HL-60/S4 (cell line): ENCODE measurements around the gene RHOBTB1.
"Not testable (repeated sequence)": the region's sequence is repeated elsewhere in the genome, so short reads cannot be mapped to it uniquely, and the experiment has no call there.

ENCODE experiments used
- in situ Hi-C: fragments of 300-500 bp; cut with MboI; formaldehyde crosslinking; loops from 2 replicates; pipeline ENCODE4 v1.14.3; 2022; ENCODE audit warnings: low sequenced_read_pairs

RHOBTB1 gene

GRCh38 chr10:60871215-60871614 is 72.8 kb downstream of the RHOBTB1 start:
- in situ Hi-C loops = no loop called here

GRCh38 chr10:60870803-60871202 is 73.2 kb downstream of the RHOBTB1 start:
- in situ Hi-C loops = no loop called here

GRCh38 chr10:60870416-60870728 is 73.6 kb downstream of the RHOBTB1 start:
- in situ Hi-C loops = no loop called here

GRCh38 chr10:60869652-60870415 is 74.2 kb downstream of the RHOBTB1 start:
- in situ Hi-C loops = no loop called here

DNA sequence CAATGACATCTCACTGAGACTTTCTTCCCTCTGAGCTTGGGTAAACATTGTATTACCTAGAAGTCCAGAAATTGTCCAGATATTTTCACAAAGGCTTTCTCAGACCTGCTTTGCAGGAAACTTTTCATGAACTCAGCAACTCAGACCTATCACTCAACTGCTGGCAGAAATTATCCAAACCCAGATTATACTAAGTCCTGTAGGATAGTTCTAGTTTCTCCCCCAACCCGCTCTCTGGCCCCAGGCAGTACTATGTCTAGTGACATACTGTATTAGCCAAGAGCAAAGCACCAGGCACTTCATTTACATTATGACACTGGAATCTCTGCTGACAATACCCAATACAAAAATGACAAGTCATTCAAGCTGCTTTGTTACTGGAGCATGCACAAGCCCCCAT is 75.0 kb downstream of the RHOBTB1 start:
- in situ Hi-C loops = no loop called here

- in situ Hi-C loops = no loop called here
These were observed 78.7 kb downstream of the RHOBTB1 start for GRCh38 chr10:60865198-60865783.

- in situ Hi-C loops = no loop called here
These were observed 80.2 kb downstream of the RHOBTB1 start for GRCh38 chr10:60863796-60864195.

GRCh38 chr10:60862517-60862916 is 81.5 kb downstream of the RHOBTB1 start:
- in situ Hi-C loops = no loop called here

DNA sequence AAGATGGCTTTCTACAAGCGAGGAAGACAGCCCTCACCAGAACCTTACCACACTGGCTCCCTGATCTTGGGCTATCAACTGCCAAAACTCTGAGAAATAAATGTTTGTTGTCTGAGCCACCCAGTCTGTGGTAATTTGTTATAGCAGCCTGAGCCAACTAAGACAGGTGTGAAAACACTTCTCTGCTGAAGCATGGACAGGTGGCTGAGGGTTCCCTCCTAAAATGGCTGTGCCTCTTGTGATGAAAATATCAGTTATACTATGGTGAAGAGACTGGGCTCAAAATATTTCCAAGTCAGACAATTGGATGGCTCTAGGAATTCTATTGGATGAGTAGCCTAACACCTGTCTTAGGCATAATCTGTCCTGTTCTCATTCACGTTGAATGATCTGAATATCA is 87.6 kb downstream of the RHOBTB1 start:
- in situ Hi-C loops = no loop called here

- in situ Hi-C loops = no loop called here
These were observed 90.3 kb downstream of the RHOBTB1 start for GRCh38 chr10:60853637-60854036.

DNA sequence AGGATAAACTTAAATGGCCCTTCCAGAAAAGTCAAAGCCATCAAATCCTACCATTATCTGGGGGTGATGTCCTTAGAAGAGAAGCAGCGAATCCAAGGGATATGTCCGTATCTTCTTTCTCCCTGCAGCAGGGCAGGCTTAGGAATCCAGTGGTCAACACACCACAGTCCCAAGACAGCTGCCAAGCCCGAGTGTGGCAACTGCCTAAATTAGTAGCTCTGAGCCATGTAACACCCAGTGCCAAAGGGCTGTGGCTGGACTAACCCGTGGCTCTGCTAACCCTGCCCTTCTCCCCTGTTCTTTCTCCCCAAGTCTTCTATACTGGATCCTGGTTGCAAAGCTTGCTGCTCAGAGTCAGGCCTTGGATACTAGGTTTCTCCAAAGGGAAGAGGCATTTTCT is 90.9 kb downstream of the RHOBTB1 start:
- in situ Hi-C loops = no loop called here

GRCh38 chr10:60849740-60850139 is 94.2 kb downstream of the RHOBTB1 start:
- in situ Hi-C loops = no loop called here

DNA sequence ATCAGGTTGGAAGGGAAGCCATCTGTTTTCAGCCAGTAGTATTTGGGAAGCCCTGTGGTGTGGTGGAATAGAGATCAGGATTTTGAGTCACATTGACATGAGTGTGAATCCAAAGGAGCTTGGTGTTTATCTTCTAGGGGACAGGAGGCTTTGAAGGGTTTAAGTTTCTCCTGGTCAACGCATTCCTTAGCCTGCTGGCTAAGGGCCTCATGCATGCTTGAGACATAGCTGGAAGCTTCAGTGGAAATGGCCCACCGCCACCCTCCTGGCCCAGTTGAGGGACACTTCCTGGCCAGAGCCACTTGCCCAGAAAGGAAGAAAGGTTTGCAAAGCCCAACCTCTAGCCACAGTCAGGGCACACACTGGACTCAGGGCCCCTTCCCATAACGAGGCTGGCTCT is 94.8 kb downstream of the RHOBTB1 start:
- in situ Hi-C loops = no loop called here

- in situ Hi-C loops = no loop called here
These were observed 95.3 kb downstream of the RHOBTB1 start for GRCh38 chr10:60848680-60849079.

DNA sequence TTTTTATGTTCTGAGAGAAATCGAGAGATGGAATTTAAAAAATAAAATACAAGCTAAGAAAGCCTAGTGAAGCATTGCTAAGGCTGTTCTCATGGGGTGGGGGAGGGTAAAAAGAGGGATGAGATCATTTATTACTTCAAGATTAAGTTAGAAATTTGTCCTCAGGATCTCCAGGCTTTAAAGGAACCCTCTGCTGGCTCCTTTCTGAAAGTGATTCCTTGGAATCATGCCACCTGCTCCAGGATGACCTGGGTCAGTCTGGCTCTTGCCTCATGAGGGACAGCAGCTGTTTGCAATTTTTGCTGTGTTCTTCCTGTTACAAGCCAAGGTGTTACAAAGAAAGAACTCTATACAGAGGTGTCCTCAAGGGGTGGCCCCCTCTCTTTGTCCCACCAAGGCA is 95.9 kb downstream of the RHOBTB1 start:
- in situ Hi-C loops = no loop called here

GRCh38 chr10:60846173-60846572 is 97.8 kb downstream of the RHOBTB1 start:
- in situ Hi-C loops = no loop called here

GRCh38 chr10:60845038-60845437 is 98.9 kb downstream of the RHOBTB1 start:
- in situ Hi-C loops = no loop called here

DNA sequence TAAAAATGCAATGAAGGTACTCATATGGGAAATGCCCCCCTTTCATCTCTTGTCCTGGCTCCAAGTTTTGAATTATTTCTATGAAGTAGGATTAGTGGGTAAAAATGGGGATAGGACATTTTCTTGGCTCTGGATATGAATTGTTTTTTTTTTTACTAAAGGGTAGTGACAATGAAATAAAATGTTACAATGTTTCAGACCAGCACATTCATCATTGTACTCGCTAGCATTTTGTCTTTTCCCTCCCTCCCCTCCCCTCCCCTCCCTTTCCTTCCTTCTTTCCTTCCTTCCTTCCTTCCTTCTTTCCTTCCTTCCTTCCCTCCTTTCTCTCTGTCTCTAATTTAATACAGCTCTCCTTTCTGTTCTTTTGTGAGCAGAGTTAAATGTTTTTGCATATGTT is 101.3 kb downstream of the RHOBTB1 start:
- in situ Hi-C loops = no loop called here

DNA sequence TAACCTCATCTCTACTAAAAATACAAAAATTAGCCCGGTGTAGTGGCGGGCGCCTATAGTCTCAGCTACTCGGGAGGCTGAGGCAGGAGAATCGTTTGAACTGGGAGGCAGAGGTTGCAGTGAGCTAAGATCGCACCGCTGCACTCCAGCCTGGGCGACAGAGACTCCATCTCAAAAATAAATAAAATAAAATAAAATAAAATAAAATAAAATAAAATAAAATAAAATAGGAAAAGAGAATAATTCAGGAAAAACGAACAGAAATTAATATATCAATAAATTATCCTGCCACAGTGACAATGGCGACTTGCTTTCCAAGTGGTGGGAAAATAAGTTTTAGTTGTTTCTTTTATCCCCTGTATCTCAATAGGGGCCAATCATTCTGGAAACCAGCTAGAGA is 102.8 kb downstream of the RHOBTB1 start:
- in situ Hi-C loops = not testable (repeated sequence)

- in situ Hi-C loops = no loop called here
These were observed 108.9 kb downstream of the RHOBTB1 start for GRCh38 chr10:60835049-60835448.

DNA sequence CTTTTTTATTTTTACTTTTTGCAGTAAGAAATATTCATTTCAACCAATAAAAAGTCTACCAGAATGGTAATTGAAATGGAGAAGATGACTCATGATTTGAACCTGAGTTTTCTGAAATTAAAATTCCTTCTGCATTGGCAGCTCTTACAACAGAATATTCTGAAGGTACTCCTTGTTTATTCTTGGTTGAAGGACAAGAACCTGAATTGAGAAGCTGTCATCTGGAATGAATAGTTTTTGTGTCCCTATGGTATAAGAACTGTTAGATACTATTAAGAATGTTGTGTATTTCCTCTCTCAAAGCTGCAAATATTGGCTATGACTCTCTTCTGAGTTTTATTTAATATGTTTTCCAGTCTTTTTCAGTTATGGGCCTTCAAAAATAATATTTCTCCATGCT is 109.6 kb downstream of the RHOBTB1 start:
- in situ Hi-C loops = no loop called here

- in situ Hi-C loops = not testable (repeated sequence)
These were observed 111.8 kb downstream of the RHOBTB1 start for GRCh38 chr10:60832136-60832535.

DNA sequence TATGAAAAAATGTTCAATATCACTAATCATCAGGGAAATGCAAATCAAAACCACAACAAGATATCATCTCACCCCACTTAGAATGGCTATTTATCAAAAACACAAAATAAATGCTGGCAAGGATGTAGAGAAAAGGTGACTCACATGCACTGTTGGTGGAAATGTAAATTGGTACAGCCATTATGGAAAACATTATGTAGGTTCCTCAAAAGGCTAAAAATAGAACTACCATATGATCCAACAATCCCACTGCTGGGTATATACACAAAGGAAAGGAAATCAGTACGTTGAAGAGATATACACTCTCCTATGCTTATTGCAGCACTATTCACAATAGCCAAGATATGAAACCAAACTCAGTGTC is 115.5 kb downstream of the RHOBTB1 start:
- in situ Hi-C loops = no loop called here
